Measurements from ENCODE around the gene HVCN1. TPM values are rescaled to one million over a fixed set of nuclear protein-coding genes. Genes with fewer than 3 reads are reported as not detected.
"Not testable (repeated sequence)": the region's sequence is repeated elsewhere in the genome, so short reads cannot be mapped to it uniquely, and the experiment has no call there.

The HVCN1 gene
- total RNA-seq, 1 donor from 2014 or later, result 2.2 TPM

GRCh38 chr12:110619534-110619953 lies 69.4 kb downstream of the HVCN1 start:
- no peak for DNase-seq (ENCODE audit: low read depth, low spot score)

- no peak for DNase-seq (ENCODE audit: low read depth, low spot score)
Observed at GRCh38 chr12:110616471-110617115, 72.3 kb downstream of the HVCN1 start.

- no peak for DNase-seq (ENCODE audit: low read depth, low spot score)
Observed at GRCh38 chr12:110615171-110615570, 73.7 kb downstream of the HVCN1 start.

GRCh38 chr12:110613771-110614684 lies 74.9 kb downstream of the HVCN1 start, which contains the start of gene TCTN1:
TSS of gene TCTN1 (plus strand) at chr12:110614129. CDS start at chr12:110614183, 54 bp downstream.
- peak; percentile 78 for DNase-seq (ENCODE audit: low read depth, low spot score)

- DNase-seq (ENCODE audit: low read depth, low spot score), result no peak
Observed at GRCh38 chr12:110613071-110613770, 75.7 kb downstream of the HVCN1 start.

GRCh38 chr12:110606253-110606611 lies 82.7 kb downstream of the HVCN1 start:
- DNase-seq (ENCODE audit: low read depth, low spot score), result no peak

- DNase-seq (ENCODE audit: low read depth, low spot score), result not testable (repeated sequence)
Observed at GRCh38 chr12:110602085-110602814, 86.7 kb downstream of the HVCN1 start.

- DNase-seq (ENCODE audit: low read depth, low spot score), result no peak
Observed at GRCh38 chr12:110600254-110600653, 88.7 kb downstream of the HVCN1 start.

- no peak for DNase-seq (ENCODE audit: low read depth, low spot score)
Observed at GRCh38 chr12:110599334-110599733, 89.6 kb downstream of the HVCN1 start.

Other genes starting within 250 kb of the HVCN1 start
- 232 and 246 TPM in 2 replicates for gene ARPC3, start 238.8 kb downstream of the HVCN1 start, total RNA-seq
- 19.7 and 37.7 TPM in 2 replicates for gene GPN3, start 220.9 kb downstream of the HVCN1 start, total RNA-seq
- 17.1 and 17.9 TPM in 2 replicates for gene FAM216A, start 220.3 kb downstream of the HVCN1 start, total RNA-seq
- 70.8 and 117 TPM in 2 replicates for gene VPS29, start 187.0 kb downstream of the HVCN1 start, total RNA-seq
- gene RAD9B, start 186.8 kb downstream of the HVCN1 start, total RNA-seq, result 0.25 and 0.40 TPM in 2 replicates
- gene PPTC7, start 105.8 kb downstream of the HVCN1 start, total RNA-seq, result 13.1 and 13.3 TPM in 2 replicates
- 8.7 and 12.1 TPM in 2 replicates for gene TCTN1, start 75.0 kb downstream of the HVCN1 start, total RNA-seq
- 156 and 186 TPM in 2 replicates for gene PPP1CC, start 53.8 kb upstream of the HVCN1 start, total RNA-seq
- gene CCDC63, start 157.9 kb upstream of the HVCN1 start, total RNA-seq, result not detected in 2 replicates
- gene MYL2, start 231.5 kb upstream of the HVCN1 start, total RNA-seq, result not detected in 2 replicates